Type B pancreatic cell (in vitro differentiated cells): ENCODE measurements around the gene ADAMTS17. TPM values are rescaled to one million over a fixed set of nuclear protein-coding genes. Genes with fewer than 3 reads are reported as not detected.

Source experiments
- DNase-seq: peaks from one replicate; pipeline ENCODE4 v3.0.0; 2021; ENCODE audit warnings: mixed read lengths; ENCODE audit not compliant: unreplicated experiment; ENCODE audit errors: extremely low spot score
- H3K27ac Mint-ChIP-seq: 2 replicates; pipeline ENCODE4 v1.8.0; 2021; ENCODE audit warnings: mild to moderate bottlenecking, mixed read lengths
- H3K27me3 Mint-ChIP-seq: 2 replicates; pipeline ENCODE4 v1.8.0; 2021; ENCODE audit warnings: mixed read lengths
- H3K36me3 Mint-ChIP-seq: 2 replicates; pipeline ENCODE4 v1.8.0; 2021; ENCODE audit warnings: mixed read lengths
- H3K4me1 Mint-ChIP-seq: one replicate; pipeline ENCODE4 v1.8.0; 2021; ENCODE audit warnings: mixed read lengths; ENCODE audit not compliant: unreplicated experiment
- H3K4me3 Mint-ChIP-seq: 2 replicates; pipeline ENCODE4 v1.8.0; 2021; ENCODE audit warnings: mild to moderate bottlenecking, mixed read lengths
- H3K9me3 Mint-ChIP-seq: 2 replicates; pipeline ENCODE4 v1.8.0; 2021; ENCODE audit warnings: mixed read lengths
- total RNA-seq: library from RNA; stranded (reverse); gene quantifications from 2 replicates; pipeline ENCODE4 v1.2.1, GENCODE V29; 2021; ENCODE audit warnings: low replicate concordance
- TF ChIP-seq, protein P1 (sequence below): fragments of 200-600 bp; sonication (generic); conservative IDR thresholded peaks from 2 replicates; pipeline ENCODE4 v1.5.0; 2021; ENCODE audit warnings: antibody characterized with exemption, mild to moderate bottlenecking

The ADAMTS17 gene
- total RNA-seq, 1 donor from 2014 or later: 18.3 TPM

DNA sequence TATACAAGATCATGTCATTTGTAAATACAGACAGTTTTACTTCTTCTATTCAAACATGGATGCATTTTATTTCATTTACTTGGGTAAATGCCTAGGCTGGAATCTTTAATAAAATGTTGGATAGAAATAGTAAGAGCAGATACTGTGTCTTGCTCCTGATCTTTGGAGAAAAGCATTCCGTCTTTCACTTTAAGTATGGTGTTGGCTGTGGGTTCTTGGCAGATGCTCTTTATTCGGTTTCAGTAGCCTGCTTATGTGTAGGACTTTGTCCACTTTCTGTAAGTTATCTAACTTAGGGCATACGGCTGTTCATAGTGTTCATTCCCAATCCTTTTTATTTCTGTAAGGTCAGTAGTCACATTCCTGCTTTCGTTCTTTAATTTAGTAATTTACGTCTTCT is 303.0 kb downstream of the ADAMTS17 start:
- DNase-seq: no peak
- no peak overlapping the region for H3K27ac Mint-ChIP-seq
- no peaks in the 10 kb centered on the region for H3K27me3 Mint-ChIP-seq
- TF ChIP-seq, protein P1, sequence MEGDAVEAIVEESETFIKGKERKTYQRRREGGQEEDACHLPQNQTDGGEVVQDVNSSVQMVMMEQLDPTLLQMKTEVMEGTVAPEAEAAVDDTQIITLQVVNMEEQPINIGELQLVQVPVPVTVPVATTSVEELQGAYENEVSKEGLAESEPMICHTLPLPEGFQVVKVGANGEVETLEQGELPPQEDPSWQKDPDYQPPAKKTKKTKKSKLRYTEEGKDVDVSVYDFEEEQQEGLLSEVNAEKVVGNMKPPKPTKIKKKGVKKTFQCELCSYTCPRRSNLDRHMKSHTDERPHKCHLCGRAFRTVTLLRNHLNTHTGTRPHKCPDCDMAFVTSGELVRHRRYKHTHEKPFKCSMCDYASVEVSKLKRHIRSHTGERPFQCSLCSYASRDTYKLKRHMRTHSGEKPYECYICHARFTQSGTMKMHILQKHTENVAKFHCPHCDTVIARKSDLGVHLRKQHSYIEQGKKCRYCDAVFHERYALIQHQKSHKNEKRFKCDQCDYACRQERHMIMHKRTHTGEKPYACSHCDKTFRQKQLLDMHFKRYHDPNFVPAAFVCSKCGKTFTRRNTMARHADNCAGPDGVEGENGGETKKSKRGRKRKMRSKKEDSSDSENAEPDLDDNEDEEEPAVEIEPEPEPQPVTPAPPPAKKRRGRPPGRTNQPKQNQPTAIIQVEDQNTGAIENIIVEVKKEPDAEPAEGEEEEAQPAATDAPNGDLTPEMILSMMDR: no peak
- H3K9me3 Mint-ChIP-seq: no peaks in the 10 kb centered on the region
- H3K4me3 Mint-ChIP-seq: no peak overlapping the region
- peaks cover 4% of the 10 kb centered on the region for H3K4me1 Mint-ChIP-seq
- peaks cover 2% of the 10 kb centered on the region for H3K36me3 Mint-ChIP-seq

DNA sequence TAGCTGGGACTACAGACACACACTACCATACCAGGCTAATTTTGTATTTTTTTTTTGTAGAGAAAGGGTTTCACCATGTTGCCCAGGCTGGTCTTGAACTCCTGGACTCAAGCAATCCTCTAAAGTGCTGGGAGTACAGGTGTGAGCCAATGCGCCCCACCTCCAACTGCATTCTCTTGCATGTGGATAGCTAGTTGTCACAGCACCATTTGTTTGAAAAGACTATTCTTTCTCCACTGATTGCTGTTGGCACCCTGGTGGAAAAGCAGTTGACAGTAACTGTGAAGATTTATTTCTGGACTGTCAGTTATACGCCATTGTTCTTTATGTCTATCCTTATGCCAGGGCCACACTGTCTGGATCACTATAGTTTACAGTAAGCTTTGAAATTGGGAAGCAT is 303.9 kb downstream of the ADAMTS17 start:
- DNase-seq: no peak
- H3K36me3 Mint-ChIP-seq: peaks cover 4% of the 10 kb centered on the region
- H3K4me3 Mint-ChIP-seq: no peak overlapping the region
- peaks cover 1% of the 10 kb centered on the region for H3K4me1 Mint-ChIP-seq
- TF ChIP-seq, protein P1: no peak
- no peaks in the 10 kb centered on the region for H3K27me3 Mint-ChIP-seq
- H3K9me3 Mint-ChIP-seq: no peaks in the 10 kb centered on the region
- no peak overlapping the region for H3K27ac Mint-ChIP-seq

DNA sequence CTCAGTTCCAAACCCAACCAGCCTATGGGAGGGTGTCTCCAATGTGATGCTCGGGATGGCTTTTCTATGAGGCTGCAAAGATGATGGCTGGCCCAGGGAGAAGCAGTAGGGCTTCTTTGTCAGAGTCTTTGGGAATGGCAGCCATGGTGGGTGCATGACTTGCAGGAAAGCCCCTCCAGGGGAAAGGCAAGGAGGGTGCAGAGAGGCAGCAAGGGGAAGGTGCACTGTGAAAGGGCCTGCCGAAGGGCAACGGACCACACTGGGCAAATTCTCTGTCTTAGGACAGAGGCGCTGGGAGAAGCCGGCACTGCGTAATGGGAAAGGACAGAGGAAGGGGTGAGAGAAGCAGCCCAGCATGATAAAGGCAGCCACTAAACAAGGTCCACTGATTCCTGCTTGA is 305.8 kb downstream of the ADAMTS17 start:
- no peaks in the 10 kb centered on the region for H3K27me3 Mint-ChIP-seq
- peaks cover 4% of the 10 kb centered on the region for H3K36me3 Mint-ChIP-seq
- TF ChIP-seq, protein P1: no peak
- H3K27ac Mint-ChIP-seq: no peak overlapping the region
- H3K4me3 Mint-ChIP-seq: no peak overlapping the region
- no peak for DNase-seq
- H3K9me3 Mint-ChIP-seq: no peaks in the 10 kb centered on the region
- H3K4me1 Mint-ChIP-seq: no peaks in the 10 kb centered on the region

DNA sequence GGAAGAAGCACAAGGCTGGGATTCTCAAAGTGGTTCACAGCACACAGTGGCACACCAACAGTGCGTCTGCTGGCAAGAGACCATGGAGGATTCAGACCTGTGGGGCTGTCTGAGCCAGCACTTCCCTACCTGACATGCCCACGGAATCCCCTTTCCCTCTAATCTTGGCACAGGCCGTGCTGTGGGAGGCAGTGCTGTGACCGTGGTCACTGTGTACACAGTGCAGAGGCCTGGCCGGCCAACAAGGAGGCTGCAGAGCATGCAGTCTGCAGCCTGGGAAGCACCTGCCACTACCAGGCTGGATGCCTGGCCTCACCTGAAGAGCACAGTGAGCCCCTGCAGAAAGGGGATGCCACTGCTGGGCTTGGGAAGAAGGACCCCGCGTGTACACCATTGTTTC is 307.6 kb downstream of the ADAMTS17 start:
- Mint-ChIP-seq H3K4me3 (no peak overlapping the region), H3K9me3 (no peaks in the 10 kb centered on the region), H3K36me3 (peaks cover 4% of the 10 kb centered on the region), H3K4me1 (no peaks in the 10 kb centered on the region), H3K27me3 (no peaks in the 10 kb centered on the region), H3K27ac (no peak overlapping the region)
- TF ChIP-seq, protein P1: no peak
- no peak for DNase-seq

DNA sequence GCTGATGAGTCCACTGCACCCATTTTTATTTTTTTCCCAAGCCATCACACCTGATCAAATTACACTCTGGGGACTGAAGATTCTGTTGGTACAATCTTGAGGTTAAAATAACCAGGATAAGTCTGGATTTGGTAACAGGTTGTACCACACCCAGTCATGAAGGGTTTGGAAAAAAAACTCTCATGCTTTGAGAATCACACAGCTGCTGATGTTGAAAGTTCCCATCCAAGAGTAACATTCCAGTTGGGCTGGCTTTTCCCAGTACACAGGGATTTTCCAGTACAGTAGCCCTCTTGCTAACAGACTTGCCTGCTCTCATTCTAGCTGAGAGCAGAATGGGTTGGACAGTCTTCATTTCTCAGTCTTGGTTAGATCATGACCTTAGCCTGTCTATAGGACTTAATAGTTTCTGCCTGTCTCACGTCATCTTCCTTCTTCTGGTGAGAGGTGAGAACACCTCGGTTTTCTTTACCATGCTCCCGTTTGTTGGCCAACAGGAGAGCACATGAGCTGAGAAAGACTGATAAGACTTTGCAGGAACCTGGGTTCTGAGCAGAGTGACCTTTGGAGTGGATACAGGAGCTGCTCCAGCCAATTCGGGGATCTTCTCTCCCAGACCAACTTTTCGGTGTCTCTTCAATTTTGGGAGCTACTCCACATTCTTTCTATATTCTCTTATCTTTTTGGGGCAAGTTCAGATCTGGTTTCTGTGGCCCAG is 308.5 kb downstream of the ADAMTS17 start:
- DNase-seq: no peak
- TF ChIP-seq, protein P1: no peak
- Mint-ChIP-seq H3K27ac (no peak overlapping the region), H3K27me3 (no peaks in the 10 kb centered on the region), H3K4me1 (no peaks in the 10 kb centered on the region), H3K4me3 (no peak overlapping the region), H3K36me3 (peaks cover 4% of the 10 kb centered on the region), H3K9me3 (peaks cover 3% of the 10 kb centered on the region)
